Dermis blood vessel endothelial cell (primary cell): ENCODE measurements around the gene GOLGA7B. TPM values are rescaled to one million over a fixed set of nuclear protein-coding genes. Genes with fewer than 3 reads are reported as not detected.

Experiments
- DNase-seq: peaks from one replicate; pipeline ENCODE4 v3.0.0; 2010
- total RNA-seq: library from RNA; depleted of rRNA; stranded (reverse); fragments of >200 nt; gene quantifications from 2 replicates; pipeline ENCODE4 v1.2.3, GENCODE V29; 2014

GOLGA7B gene
- total RNA-seq, 1 donor from 2014 or later = under 0.01 TPM

GRCh38 chr10:97896756-97897358 lies 47.2 kb downstream of the GOLGA7B start:
- DNase-seq = no peak

GRCh38 chr10:97898429-97898828 lies 48.8 kb downstream of the GOLGA7B start:
- peak; percentile 7 for DNase-seq

GRCh38 chr10:97901381-97901780 lies 51.7 kb downstream of the GOLGA7B start:
- no peak for DNase-seq

DNA sequence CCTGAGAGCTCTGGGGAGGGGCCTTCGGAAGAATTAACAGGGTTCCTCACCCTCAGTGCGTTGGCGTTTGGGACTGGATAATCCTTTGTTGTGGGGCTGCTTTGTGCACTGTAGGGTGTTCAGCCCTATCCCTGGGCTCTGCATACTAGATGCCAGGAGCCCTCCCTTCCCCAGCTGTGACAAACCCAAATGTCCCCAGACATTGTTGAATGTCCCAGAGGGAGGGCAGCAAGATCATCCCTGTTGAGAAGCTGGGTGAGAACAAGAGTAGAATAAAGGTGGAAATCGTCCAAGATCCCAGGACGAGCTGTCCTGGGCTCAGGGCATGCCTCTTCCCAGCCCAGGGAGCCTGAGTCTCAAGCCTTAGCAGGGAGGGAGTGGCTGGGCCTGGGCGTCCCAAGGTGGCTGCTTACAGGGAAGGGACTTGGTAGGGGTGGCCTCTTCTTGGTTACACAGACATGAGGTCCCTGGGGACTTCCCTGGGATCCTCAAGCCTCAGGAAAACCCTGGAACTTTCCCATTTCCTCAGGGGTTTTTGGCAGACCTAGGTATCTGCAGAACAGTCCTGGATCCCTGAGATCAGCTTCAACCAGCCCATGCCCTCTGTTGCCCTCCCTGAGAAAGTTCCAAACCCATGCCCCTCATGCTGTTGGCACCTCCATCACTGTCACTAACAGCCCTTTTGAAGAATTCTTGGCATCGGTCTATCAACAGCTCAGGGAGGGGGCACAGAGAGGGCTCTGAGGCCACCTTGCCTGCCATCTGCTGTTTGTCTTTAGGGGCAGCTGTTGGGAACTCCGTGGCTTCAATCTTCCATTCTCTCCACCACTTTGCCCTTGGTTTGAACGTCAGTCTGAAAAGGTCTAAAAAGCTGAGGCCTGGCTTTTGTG lies 53.7 kb downstream of the GOLGA7B start:
- DNase-seq = no peak

DNA sequence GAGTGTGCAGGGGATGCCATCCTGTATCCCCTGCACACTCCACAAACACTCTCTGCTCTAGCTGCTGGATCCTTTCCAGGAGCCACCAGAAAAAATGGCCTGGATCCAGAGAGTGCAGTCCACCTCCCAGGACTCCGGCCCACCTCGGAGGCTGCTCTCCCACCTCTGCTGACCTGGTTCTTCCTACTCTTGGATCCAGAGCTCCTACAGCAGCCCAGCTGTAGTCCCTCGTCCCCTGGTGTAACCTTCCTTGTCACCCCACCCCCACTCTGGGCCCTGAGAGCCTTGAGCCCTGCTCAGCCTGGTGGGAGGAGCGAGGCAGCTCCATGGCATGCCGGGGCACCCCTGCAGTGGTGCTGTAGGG lies 54.4 kb downstream of the GOLGA7B start:
- no peak for DNase-seq

DNA sequence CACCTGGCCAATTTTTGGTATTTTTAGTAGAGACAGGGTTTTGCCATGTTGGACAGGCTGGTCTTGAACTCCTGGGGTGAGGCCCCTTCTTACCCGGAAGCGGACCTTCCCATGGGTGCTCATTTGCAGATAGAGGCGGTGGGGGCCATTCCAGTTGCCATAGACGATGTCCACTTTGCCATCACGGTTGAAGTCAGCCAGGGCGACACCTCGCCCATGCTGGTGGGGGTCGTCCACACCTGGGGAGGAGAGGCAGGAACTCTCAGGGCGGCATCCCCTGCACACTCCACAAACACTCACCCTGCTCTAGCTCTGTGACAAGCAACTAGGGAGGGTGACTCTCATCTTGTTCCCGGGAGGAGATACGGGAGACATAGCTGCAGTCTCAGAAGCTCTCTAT lies 54.9 kb downstream of the GOLGA7B start:
- DNase-seq = no peak

DNA sequence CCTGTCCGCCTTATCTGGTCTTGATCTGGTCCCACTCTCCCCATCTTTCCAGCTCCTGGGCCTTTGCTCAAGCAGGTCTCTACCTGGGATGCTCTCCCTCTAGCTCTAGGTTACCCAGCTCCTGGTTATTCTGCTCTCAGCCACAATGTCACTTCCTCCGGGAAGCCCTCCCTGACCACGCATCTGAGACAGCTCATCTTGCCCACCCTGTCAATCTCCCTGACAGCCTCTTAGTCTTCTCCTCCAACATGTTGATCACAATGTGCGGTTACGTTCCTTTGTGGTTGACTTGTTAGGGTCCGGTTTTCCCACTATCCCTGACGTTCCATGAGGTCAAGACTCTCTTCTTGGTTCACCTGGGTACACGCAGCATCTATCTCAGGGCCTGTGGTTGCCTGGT lies 55.6 kb downstream of the GOLGA7B start:
- no peak for DNase-seq

- no peak for DNase-seq
Observed at GRCh38 chr10:97907211-97907610, 57.6 kb downstream of the GOLGA7B start.

GRCh38 chr10:97907830-97908229 lies 58.2 kb downstream of the GOLGA7B start:
- DNase-seq = no peak

DNA sequence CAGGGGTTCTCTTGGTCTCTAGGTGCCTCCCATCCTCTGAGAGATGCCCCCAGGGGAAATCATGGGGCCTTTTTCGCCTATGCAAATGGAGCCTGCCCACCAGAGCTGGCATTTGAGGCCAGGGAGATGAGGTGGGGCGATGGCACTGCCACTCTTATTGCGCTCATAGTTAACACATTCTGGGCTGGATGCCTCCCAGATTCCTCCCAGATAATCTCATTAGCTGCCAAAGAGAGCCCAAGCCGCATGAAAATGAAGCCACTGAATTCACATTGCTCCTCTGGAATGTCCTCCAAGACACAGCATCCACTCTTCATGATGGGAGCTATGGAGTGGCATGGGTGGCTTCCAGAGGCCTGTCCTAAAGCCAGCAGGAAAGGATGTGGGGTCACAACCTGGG lies 61.0 kb downstream of the GOLGA7B start:
- DNase-seq = no peak

GRCh38 chr10:97911217-97911616 lies 61.6 kb downstream of the GOLGA7B start:
- DNase-seq = no peak

DNA sequence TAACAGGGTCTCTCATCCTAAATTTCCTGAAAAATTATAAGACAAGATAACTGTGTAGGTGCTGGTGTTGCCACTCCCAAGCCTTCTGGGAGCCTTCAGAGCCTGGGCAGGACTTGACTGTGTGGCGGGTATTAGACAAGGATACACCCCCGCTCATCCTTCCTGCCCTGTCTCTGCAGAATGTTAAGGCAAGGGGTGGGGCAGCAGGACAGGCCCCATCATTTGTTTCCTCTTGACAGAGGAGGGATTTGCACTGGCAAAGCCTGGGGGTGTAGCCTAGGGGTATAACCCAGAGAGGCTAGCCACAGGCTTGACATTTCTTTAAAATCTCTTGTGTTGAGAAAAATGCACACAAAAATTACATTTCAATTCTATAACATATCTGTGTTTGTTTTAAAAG lies 63.5 kb downstream of the GOLGA7B start:
- DNase-seq = no peak

GRCh38 chr10:97913614-97914013 lies 64.0 kb downstream of the GOLGA7B start:
- DNase-seq = no peak

GRCh38 chr10:97914171-97914836 lies 64.7 kb downstream of the GOLGA7B start:
- no peak for DNase-seq

GRCh38 chr10:97914837-97915211 lies 65.2 kb downstream of the GOLGA7B start:
- peak; percentile 73 for DNase-seq

GRCh38 chr10:97915346-97916131 lies 65.9 kb downstream of the GOLGA7B start:
- no peak for DNase-seq

DNA sequence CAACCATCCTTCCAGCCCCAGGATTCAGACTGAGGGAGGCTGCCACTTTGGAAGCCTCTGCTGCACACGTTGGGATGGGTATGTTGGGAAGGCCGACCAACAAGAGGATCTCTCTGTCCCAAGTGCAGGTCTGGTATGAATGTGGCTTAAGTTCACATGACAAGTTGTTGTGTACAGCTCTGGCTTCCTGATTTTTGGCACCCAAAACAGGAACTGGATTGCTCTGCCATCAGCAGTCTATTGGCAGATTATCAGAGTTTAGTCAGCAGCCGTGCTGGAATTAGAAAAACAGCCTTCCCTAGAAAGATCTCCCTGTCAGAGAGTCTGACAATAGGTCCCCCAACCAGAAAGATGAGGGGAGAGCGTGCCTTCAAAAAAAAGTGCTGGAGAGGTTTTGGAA lies 66.9 kb downstream of the GOLGA7B start:
- no peak for DNase-seq

GRCh38 chr10:97919012-97919411 lies 69.4 kb downstream of the GOLGA7B start:
- DNase-seq = no peak

GRCh38 chr10:97920865-97921264 lies 71.2 kb downstream of the GOLGA7B start:
- DNase-seq = no peak
